Hematopoietic multipotent progenitor cell treated with erythropoietin and hydrocortisone succinate and interleukin-3 and kit ligand, for 15 days (in vitro differentiated cells): ENCODE data around the gene MOB2.

Source experiments
- DNase-seq: peaks from one replicate; pipeline ENCODE4 v3.0.0-alpha.2; 2015; ENCODE audit warnings: low spot score

MOB2 gene, protein sequence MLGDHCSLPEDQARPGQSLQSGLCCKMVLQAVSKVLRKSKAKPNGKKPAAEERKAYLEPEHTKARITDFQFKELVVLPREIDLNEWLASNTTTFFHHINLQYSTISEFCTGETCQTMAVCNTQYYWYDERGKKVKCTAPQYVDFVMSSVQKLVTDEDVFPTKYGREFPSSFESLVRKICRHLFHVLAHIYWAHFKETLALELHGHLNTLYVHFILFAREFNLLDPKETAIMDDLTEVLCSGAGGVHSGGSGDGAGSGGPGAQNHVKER

GRCh38 chr11:1486054-1486825, at the start of gene MOB2:
TSS of gene MOB2 (minus strand) at chr11:1486779. CDS start at chr11:1486556, 223 bp downstream.
- DNase-seq, result no peak

DNA sequence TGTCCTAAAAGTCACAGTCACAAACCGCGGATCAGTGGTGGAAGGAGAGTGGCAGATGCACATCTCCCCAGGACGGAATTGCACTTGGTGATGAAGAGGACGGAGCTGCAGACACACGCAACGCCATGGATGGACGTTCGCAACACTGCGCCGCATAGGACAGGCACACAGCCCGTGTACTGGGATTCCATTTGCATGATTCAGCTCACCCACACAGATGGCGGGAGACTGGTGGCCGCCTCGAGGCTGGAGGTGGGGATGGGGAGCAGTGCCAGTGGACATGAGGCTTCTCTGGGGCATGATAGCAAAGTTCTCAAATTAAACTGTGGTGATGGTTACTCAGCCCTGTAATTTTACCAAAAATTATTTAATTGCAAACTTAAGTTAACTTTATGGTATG, 48.1 kb upstream of the MOB2 start:
- no peak for DNase-seq

DNA sequence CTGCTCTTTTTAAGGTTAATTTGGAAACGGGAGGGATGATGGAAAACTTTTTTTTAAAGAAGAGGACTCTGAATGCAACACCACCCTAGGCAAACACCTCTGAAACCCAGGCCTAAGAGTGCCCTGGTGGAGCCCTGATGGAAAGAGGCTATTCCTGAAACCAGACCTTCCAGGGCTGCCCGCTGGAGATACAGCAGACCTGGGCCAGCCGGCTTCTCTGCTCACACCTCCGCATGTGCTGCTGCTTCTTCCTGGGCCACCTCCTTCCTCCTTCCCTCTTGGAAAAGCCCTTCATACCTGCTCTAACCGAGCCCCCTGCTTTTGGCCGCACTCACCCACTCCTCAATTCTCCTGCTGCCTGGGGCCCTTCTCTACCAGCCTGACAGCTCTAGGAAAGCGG, 47.6 kb upstream of the MOB2 start:
- no peak for DNase-seq

- no peak for DNase-seq
Measured at GRCh38 chr11:1533342-1533725, 46.8 kb upstream of the MOB2 start.

- no peak for DNase-seq
Measured at GRCh38 chr11:1532606-1533341, 46.2 kb upstream of the MOB2 start.

GRCh38 chr11:1532014-1532586, 45.5 kb upstream of the MOB2 start:
- DNase-seq, result no peak

GRCh38 chr11:1531449-1532013, 45.0 kb upstream of the MOB2 start:
- DNase-seq, result no peak

DNA sequence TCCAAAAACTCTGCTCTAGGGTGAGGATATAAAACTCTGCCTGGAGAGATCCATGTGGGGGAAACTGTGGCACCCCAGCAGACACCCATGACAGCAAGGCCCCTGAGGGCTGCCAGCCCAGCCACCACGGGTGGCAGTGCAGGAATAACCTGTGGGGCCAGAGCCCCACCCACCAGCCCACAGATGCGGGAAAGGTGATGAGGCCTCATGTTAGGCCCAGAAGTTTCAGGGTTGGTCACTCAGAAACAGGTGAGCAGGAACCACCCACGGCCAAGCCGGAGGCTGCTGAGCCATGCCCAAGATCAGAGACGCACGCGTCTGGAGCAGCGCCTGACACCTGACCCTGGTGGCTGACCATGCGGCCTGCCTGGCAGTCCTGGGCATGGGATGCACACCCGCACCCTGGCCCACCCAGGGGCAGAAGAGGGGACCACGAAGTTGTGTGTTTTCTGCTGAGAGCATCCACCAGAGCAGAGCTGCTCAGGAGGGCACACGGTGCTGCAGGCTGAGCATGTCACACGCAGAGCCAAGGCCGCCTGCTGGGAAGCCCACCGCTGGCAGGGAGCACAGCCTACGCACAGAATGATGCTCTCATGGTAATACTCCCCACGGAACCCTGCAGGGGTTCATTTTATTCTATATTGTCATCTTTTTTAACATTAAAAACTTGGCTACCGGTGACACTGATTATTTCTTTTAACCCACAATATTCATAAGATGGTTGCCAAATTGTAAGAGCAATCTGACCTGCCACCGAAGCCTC, 44.3 kb upstream of the MOB2 start:
- DNase-seq, result no peak

DNA sequence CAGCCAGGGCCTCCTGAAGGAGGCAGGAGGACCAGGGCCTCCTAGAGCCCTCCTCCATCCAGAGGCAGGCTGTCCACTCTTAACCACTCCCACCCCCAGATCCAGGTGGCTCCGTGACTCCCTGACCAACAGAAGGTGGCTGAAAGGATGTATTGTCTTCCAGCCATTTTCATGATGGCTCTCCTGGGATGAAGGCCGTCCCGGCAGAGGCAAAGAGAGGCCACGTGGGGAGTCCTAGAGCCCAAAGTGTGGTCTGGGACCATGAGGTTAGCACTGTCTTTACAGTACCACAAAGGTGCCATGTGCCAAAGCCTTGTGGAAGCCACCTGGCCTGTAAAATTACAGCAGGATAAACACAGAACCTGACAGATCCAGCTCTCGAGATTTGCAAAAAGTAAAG, 43.2 kb upstream of the MOB2 start:
- DNase-seq, result no peak

- DNase-seq, result no peak
Measured at GRCh38 chr11:1529286-1529685, 42.7 kb upstream of the MOB2 start.

GRCh38 chr11:1528710-1529109, 42.1 kb upstream of the MOB2 start:
- DNase-seq, result no peak

GRCh38 chr11:1526785-1527184, 40.2 kb upstream of the MOB2 start:
- DNase-seq, result no peak

- DNase-seq, result no peak
Measured at GRCh38 chr11:1523779-1524178, 37.2 kb upstream of the MOB2 start.

- no peak for DNase-seq
Measured at GRCh38 chr11:1523077-1523476, 36.5 kb upstream of the MOB2 start.

- DNase-seq, result no peak
Measured at GRCh38 chr11:1522081-1522424, 35.5 kb upstream of the MOB2 start.

GRCh38 chr11:1521382-1522080, 35.0 kb upstream of the MOB2 start:
- no peak for DNase-seq

GRCh38 chr11:1520663-1521267, 34.2 kb upstream of the MOB2 start:
- no peak for DNase-seq

GRCh38 chr11:1520209-1520662, 33.7 kb upstream of the MOB2 start:
- DNase-seq, result no peak

- DNase-seq, result no peak
Measured at GRCh38 chr11:1519028-1520010, 32.7 kb upstream of the MOB2 start.
